HG03066 (cell line): ENCODE data around the gene IL17RC.

ENCODE experiments used
- ATAC-seq: cut with Tn5 transposase; IDR thresholded peaks from one replicate; pipeline ENCODE4 v1.9.1; 2021; ENCODE audit warnings: low read depth; ENCODE audit not compliant: unreplicated experiment

The IL17RC gene

DNA sequence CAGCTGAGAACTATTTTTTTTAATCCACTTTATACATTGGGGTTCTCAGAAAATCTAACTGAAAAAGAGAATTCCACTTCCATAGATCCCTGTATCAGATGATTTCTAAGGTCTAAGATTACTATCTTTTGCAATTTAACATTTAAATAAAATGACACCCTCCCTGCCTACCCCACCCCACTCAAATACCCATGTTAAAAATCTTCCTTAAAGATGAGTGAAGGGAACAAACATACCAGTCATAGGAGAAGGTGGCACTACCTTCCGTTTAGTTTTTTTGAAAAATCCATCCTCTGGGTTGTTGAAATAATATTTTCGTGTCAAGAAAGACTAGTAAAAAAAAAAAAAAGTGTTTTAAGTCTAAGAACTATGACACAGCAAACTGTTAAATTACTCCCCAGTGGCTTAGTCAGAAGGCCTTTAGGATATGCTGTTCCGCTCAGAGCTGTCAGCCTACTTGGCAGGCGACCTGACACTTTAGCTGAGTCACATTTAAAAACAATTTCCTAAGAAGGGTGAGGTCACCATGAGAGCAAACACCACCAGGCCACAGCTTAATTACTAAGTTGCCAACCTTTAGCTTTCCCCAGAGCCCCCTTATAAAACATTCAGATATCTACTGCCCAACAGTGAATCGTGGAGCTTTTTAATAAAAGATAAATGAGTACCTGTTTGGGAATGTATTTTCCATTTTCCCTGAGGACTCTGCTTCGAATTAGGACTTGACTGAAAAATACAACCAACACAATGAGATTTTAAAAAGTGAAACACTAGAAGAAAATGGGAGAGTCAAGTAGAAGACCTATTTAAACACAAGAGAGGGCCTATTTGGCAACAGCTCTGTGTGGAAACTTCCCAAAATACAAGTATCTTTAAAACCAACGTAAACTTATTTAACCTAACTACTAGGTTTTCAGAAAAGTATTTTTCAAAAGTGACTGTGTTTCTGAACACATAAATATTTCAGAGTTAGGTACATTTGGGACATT, 60.1 kb downstream of the IL17RC start:
- no peak for ATAC-seq

DNA sequence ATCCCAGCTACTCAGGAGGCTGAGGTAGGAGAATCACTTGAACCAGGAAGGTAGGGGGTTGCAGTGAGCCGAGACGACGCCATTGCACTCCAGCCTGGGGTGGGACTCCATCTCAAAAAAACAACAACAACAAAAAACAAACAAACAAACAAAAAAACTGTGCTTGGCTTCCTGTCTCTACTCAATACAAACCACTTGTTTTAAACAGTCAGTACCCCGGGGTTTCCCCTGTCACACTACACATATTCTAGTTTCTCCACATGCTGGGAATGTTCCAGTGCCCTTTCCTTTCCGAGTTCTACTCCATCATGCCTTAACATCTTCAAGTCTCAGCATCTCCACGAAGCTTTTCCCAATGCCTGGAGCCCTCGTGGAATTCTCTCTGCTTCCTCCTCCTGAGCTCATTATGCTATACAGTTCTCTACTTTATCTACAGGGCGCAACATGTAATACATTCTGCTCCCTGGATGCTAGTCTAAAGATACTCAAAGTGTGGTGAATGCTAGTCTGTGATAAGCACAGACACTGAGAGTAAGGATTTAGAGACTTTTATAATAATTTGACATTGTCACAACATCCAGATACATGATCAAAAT, 61.9 kb downstream of the IL17RC start:
- no peak for ATAC-seq

DNA sequence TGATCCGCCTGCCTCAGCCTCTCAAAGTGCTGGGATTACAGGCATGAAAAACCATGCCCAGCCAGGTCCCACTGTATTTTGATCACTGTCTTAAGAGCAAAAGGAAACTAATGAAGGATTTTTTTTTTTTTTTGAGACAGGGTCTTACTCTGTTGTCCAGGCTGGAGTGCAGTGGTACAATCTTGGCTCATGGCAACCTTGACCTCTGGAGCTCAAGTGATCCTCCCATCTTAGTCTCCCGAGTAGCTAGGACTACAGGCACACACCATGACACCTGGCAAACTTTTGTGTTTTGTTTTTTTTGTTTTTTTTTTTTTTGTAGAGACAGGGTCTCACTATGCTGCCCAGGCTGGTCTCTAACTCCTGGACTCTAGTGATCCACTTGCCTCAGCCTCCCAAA, 63.4 kb downstream of the IL17RC start:
- no peak for ATAC-seq
